Measurements from ENCODE around the gene GPX8.

The GPX8 gene

DNA sequence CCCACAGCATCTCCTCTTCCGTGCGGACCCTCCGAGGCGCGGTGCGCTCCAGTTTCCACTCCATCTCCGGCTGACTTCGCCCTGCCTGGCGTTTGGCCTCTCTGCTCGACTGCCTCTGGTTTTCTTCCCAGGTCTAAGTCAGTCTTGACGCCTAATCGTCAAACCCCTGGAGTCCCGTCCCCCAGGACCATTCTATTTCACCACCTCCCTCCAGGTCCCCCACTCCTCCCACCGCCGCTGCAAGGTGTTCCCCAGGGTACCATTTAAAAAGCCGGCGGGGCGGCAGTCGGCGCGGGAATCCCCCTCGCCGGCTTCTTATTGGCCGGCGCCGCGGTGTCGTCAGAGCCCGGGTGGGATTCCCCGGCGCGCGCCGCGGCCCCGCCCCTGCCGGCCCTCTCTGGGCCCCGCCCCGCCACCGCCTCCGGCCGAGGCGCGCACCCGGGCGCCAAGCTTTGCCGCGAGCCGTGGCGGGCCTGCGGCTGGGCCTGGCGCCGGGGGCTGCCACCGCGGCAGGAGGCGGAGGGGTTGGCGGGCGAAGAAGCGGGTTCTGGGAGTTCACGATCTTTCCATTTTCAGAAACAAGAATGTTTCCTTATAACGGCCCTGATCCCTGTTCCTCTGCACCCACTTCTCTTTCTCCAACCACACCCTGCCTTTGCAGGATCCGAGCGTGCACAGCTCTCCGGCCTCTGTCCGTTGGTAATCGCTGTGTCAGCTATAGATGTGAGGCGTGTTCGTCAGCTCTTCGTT lies 13.1 kb downstream of the GPX8 start, which contains the start of gene CDC20B:
TSS of gene CDC20B (minus strand) at position 241 of the 750 bp plus-strand sequence. CDS start at position 64, 177 bp downstream.
- DNase-seq = peak; percentile 92

DNA sequence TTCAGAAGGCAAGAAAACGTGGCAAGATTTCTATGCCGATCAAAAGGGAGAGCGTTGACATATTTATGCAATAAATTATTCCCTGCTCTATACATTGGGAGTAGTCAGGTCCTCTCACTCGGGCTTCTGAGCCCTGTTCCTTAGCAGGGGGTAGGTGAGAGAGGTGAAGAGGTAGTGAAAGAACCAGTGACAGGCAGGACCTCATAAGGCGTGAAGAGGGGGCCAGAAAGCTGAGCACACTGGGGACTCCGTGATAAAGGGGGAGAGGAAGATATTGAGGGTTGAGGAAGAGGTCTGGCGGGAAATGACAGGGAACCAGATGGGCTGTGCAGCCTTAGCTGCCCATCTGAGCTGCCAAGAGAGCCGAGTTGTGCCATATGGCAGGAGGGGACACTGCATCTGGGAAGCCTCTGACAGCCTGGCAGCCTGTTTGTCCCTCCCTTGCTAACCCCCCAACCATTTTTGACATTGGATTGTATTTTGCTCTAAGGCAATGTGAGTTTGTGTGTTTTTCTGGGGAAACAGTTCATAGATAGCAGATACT lies 13.8 kb downstream of the GPX8 start:
- DNase-seq = peak; percentile 92

DNA sequence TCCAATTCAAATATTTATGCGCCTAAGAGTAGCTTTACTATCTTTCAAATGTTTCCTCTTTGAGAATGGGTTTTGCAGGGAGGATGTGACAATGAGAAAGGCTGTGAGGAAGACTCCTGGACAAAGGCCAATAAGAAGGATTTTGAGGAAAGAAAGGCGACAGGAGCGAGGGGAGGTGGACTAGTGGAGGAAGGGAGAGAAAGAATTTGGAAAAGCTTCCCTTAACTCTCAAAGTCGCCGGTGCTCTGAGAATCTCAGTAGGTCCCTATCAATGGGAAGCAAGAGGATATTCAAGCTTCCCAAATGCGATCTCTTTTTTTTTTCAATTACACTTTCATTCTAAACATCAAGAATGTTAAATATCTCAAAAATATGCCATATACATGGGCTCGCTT lies 15.8 kb downstream of the GPX8 start:
- no peak for DNase-seq

DNA sequence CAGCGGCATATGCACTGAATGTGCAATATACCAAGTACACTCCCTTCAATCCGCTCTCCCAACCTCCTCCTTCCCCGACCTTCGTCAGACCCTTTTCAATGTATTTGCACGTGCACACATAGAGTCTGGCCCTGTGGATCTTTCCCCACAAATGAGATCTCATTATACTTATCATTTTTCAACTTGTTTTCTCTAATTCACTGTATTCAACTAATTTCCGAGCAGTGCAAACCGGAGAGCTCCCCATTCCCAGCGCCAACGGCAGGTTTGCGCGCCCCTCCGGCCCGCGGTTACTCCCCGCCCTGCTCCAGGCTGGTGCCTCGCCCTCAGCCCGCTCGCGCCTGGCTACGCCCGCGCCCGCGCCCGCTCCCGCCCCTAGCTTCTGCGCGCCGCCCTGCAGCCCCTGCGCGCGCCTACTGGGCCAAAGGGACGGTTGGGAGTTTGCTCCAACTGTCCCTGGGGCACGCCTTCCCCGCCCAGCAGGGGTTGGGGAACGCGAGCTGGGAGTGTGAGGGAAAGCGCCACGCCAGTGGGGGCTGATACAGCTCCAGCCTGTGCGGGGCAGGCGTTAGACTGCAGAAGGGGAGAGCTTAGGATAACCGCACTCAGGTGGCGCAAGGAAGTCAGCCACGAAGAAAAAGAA lies 16.3 kb downstream of the GPX8 start:
- peak; percentile 76 for DNase-seq

DNA sequence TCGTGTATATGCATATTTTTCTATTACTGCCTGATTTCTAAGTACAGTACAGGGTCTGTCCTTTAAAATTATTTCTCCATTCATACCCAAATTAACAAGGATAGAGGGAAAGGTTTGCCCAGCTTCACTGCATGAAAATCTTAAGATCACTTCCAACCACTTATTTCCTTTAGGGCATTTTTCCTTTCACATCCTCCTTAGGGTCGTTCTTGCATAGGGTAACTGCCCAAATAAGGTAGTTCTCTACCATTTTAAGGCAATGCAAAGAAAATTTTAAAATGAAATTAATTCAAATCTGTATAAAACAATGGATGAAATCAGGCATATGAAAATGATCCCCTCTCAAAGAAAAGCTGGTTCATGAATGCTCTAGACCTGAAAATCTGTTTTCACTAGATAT lies 17.1 kb downstream of the GPX8 start:
- DNase-seq = no peak

DNA sequence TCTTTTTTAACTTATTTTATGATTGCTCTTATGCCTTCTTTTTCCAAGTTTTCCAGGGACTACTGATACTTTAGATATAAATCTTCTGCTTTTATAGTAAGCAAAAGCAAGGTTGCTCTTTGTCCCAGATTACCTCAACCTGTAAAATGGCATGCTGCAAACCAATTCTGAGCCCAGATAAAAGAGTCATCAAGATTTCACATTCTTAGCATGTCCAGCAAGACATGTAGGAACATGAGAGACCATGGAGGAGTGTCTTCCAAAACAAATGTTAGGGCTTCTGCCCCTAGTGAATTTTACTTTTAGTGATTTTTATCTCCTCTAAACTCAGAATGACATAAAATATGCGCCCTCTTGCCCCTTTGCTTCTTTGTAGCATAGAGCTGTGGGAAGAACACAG lies 20.0 kb downstream of the GPX8 start:
- DNase-seq = no peak

DNA sequence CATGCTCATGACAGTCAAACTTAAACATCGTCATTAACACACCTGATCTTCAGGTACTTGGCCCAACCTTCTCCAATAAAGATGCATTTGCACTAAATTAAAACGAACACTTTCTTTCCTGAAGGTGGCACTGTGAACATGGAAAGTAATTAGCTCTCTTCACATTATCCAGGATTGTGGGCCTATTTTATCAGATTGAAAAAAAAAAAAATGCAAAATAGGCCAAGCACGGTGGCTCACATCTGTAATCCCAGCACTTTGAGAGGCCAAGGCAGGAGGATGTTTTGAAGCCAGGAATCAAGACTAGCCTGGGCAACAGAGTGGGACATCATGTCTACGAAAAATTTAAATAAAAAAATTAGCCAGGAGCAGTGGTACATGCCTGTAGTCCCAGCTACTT lies 27.4 kb downstream of the GPX8 start:
- peak; percentile 82 for DNase-seq

DNA sequence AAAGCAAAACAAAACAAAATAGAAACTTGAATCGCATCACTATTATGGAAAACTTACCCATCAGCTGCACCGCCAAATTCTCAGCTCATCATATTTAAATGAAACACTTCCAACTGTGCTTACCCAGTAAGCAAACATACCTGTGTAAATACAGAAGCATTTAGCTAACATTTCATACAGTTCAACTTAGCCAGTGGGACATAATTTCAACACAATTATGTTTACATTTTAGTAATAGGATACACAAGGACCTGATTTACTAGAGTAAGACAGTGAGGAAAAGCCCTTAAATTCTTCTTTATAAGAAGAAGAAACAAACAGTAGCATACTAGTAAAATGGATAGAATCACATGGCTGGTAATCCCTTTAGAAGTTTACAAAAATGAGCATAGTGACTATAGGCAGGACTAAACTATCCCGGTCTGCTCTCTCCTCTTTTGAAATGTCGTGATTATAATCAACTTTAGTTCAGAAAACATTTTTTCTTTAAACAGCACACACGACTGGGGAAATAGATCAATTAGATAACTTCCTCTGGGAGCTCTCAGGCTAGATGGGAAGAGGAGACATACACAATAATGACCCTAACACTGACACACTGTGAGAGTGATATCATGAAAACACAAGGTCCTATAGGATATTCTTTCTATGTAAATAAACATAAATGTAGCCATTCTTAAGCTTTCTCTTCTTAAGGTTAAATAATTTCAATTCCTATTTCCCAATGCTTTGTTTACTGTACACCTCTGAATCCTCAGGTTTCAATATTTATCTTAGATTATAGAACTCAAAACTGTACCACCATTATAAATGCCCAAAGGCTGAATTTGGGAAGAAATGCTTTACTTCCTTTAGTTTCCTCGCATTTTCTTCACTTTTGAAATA lies 28.9 kb downstream of the GPX8 start:
- DNase-seq = no peak

DNA sequence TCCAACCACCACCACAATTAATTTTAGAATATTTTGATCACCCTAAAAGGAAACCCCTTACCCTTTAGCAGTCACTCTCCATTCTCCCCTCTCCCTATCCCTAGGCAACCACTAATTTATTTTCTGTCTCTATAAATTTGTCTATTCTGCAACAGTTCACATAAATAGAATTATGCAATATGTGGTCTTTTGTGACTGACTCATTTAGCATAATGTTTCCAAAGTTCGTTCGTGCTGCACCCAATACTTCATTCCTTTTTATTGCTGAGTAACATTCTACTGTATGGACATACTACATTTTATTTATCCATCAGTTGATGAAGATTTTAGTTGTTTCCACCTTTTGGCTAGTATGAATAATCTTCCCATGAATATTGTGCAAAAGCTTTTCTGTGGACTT lies 31.2 kb downstream of the GPX8 start:
- DNase-seq = no peak

DNA sequence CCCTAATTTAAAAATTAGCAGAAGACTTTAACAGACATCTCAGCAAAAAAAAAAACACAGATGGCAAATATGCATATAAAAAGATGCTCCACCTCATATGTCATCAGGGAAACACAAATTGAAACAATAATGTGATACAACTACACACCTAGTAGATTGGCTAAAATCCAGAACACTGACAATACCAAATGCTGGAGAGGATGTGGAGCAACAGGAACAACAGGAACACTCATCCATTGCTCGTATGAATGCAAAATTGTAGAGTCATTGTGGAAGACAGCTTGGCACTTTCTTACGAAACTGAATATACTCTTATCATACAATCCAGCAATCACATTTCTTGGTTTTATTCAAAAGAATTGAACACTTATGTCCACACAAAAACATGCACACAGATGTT lies 45.0 kb downstream of the GPX8 start:
- DNase-seq = no peak

DNA sequence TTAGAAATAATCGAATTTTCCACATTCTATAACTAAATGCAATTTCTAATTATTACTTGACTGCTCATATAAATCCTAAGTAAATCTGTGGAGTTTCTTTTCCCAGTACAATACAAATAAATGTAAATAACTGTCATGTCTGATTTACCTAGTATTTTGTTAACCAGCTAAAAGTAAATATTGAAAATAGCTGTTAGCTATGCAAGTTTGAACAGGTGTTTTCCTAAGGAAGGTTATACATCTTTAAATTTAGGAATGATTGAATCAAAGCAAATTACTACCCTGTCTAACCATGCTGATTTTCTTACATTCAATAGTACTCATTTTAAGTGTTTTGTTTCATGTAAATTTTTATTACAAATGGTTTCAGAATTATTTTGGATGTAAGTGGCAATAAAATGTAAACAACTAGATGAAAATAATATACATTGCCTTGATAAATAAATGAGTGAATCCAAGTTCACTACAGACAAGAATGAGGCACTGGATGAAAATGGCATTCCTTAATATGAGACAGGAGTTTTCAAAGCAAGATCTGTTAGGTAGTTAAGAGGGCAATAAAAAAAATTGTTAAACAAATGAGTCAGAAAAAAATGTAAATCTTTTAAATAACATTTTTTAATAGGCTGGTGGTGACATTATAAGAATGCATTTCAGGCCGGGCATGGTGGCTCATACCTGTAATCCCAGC lies 51.4 kb downstream of the GPX8 start:
- DNase-seq = no peak

Measured in NCI-H2171 treated with DMSO at 0.1 percent for 48 hours (cell line).